GM12892 (cell line): ENCODE data around the gene RFTN1.

Experiments
- DNase-seq: peaks from one replicate; pipeline ENCODE4 v3.0.0; 2011; ENCODE audit not compliant: insufficient read length
- FAIRE-seq: peaks from 2 replicates; lab custom pipeline; 2011; peaks lifted over from hg19 to GRCh38; lab: Jason Lieb, UNC
- POLR2A ChIP-seq: IDR thresholded peaks from 2 replicates; pipeline ENCODE4 v1.6.1; 2011; ENCODE audit warnings: low read depth, low read length, control low read depth
- POLR2AphosphoS5 ChIP-seq: IDR thresholded peaks from 2 replicates; pipeline ENCODE4 v1.6.1; 2011; ENCODE audit warnings: low read depth, low read length, control low read depth
- TAF1 ChIP-seq: IDR thresholded peaks from 2 replicates; pipeline ENCODE4 v1.6.1; 2011; ENCODE audit warnings: low read depth, mild to moderate bottlenecking, control low read depth, low read length, borderline replicate concordance

The RFTN1 gene

GRCh38 chr3:16364963-16365362 lies 148.5 kb downstream of the RFTN1 start:
- no peak for TF ChIP-seq POLR2AphosphoS5
- no peak for TF ChIP-seq POLR2A
- no peak for TF ChIP-seq TAF1
- DNase-seq (no peak), FAIRE-seq (no peak)

DNA sequence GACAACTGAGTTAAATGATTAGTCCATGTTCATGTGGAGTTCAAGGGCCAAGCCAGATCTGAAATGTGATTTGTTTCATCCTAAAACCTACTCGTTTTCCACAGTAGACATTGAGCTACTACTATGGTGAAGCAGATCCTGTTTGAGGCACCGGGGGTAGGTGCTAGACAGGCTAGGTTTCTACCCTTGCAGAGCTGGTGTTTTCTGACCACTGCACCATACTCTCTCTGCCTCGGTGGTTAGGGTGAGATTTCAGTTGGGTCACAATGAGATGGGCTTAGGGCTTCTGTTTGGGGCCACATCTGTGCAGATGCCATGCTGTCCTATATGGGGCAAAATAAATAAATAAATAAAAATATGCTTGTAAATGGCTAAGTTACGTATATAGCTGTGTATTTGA lies 149.2 kb downstream of the RFTN1 start:
- no peak for FAIRE-seq
- TF ChIP-seq POLR2AphosphoS5 (no peak), POLR2A (no peak), TAF1 (no peak)
- no peak for DNase-seq

DNA sequence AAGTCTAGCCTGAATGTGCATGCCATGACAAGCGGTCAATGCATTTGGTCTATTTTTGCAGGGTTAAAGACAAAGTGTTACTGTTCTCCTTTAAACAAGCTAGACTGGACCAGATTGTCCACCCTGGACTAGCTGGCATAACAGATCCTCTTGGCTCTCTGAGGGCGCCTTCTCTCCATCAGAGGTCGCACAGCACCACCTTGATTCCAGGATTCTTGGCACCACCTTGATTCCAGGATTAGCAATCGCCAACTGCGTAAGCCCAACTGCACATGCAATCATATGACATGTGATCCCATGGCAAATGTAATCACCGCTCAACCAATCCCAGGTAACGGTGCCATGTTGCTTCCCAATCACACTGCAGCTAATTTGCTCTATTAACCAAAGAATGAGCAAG lies 149.9 kb downstream of the RFTN1 start:
- DNase-seq (no peak), FAIRE-seq (no peak)
- no peak for TF ChIP-seq POLR2A
- 0 out of 2 replicates have a peak, but pooled peaks have one; percentile 35 for TF ChIP-seq POLR2AphosphoS5

GRCh38 chr3:16362770-16363169 lies 150.7 kb downstream of the RFTN1 start:
- TF ChIP-seq POLR2AphosphoS5 (no peak), POLR2A (no peak), TAF1 (no peak)
- FAIRE-seq: no peak

GRCh38 chr3:16361087-16361486 lies 152.4 kb downstream of the RFTN1 start:
- DNase-seq (no peak), FAIRE-seq (no peak)
- no peak for TF ChIP-seq POLR2AphosphoS5
- TF ChIP-seq POLR2A: no peak

More at GRCh38 chr3:16362770-16363169, 150.7 kb downstream of the RFTN1 start:
- no peak for DNase-seq

DNA sequence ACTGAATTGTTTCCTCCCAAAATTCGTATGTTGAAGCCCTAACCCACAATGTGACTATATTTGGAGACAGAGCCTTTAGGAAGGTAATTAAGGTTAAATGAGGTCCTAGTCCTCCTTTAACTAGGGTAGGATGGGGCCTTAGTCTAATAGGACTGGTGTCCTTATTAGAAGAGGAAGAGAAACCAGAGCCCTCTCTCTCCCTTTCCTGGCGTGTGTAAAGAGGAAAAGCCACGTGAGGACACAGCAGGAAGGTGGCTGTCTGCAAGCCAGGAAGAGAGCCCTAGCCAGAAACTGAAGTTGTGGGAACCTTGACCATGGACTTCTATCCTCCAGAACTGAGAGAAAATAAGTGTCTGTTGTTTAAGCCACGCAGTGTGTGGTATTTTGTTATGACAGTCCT lies 154.2 kb downstream of the RFTN1 start:
- TF ChIP-seq TAF1: no peak
- TF ChIP-seq POLR2AphosphoS5: no peak
- TF ChIP-seq POLR2A: no peak
- no peak for DNase-seq
- FAIRE-seq: no peak

GRCh38 chr3:16358336-16358735 lies 155.2 kb downstream of the RFTN1 start:
- TF ChIP-seq POLR2A (no peak), TAF1 (no peak)
- DNase-seq (no peak), FAIRE-seq (peak; percentile 14)

DNA sequence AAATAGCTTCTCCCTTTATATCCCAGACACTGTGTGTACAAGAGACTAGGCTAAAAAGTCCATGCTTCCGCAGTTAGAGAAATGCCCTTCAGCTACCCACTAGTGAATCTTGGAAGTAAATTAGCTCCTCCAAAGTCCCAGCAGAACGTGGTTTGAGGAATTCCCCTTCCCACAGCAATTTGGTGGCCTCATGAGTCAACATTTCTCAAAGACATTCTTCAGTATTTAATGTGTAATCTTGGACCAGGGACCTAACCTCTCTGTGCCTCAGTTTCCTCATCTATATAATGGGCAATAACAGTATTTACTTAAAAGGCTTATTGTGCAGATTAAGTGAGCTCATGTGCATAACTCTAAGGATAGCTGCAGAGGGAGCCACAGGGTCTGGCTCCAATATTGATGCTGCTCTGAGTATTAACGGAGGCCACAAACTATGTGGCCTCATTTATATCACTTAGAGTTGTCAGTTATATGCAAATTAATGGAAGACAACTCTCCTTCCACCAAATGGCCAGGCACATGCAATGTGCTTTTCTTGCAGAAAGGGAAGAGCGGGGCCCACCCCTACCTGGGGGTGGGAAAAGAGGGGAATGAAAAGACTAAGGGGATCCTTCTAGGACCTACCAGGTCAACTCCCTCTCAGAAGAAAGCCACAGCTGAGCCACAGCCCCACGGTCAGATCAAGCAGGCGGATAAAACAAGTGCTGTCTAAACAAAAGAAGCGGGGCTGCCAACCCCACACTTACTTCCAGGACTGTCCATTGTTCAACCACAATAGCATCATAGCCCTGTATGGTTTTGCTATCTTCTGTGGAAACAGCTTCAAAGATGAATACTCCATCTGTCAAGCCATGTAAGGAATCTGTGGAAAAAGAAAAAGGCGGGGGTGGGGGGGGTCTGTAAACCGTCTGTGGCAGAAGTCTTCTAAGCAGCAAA lies 156.0 kb downstream of the RFTN1 start:
- DNase-seq: no peak
- no peak for TF ChIP-seq POLR2A
- no peak for TF ChIP-seq TAF1
- no peak for TF ChIP-seq POLR2AphosphoS5
- peak; percentile 40 for FAIRE-seq

DNA sequence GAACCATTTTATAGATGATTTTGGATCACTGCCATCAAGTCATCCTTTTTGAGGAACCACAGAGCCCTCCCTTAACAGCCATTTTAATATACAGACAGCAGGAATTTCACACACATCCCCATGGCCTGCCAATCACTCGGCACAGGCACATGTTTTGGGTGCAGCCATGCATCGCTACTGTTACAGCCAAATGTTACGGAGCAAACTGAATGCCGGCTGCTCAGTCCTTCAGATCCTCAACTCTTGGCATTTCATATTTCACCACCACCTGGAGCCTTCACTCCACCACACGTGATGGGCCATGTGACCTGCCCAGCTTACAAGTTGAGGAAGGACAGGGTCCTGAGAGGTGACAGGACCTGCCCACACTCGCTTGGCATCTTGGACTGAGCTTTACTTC lies 157.7 kb downstream of the RFTN1 start:
- FAIRE-seq: peak; percentile 50

GRCh38 chr3:16354291-16354690 lies 159.2 kb downstream of the RFTN1 start:
- DNase-seq: no peak
- FAIRE-seq: no peak
- 0 out of 2 replicates have a peak, but pooled peaks have one; percentile 38 for TF ChIP-seq POLR2AphosphoS5
- no peak for TF ChIP-seq TAF1
- peak; percentile 28; the same call in 1 of the 2 replicates for TF ChIP-seq POLR2A

More for the DNA sequence above, 157.7 kb downstream of the RFTN1 start:
- TF ChIP-seq POLR2A: no peak; the same call in 1 of the 2 replicates
- no peak for TF ChIP-seq POLR2AphosphoS5
- no peak for TF ChIP-seq TAF1
- no peak for DNase-seq

DNA sequence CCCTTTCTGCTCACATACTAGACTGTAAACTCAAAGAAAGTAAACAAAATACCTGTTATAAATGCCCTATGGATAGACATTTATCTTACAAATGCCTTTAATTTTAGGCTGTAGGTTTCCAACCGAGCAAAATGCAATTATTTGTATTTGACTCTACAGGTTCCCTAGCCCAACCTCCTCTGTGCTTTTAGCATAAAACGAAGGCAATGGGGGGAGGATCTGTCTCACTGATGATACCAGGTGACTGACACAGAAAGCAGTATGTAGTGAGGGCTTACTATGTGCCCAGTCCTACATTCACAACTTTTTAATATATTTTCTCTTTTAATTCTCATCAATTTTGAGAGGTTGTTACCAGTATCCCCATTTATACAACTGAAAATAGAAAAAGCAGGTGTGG lies 161.1 kb downstream of the RFTN1 start:
- TF ChIP-seq POLR2AphosphoS5: no peak
- no peak for TF ChIP-seq TAF1
- no peak for TF ChIP-seq POLR2A
- DNase-seq: no peak
- FAIRE-seq: no peak
